IMR-90 (cell line): ENCODE results near the gene ST3GAL4. TPM values are rescaled to one million over a fixed set of nuclear protein-coding genes. Genes with fewer than 3 reads are reported as not detected.
A peak's percentile ranks its signal among the peaks of the same experiment; 100 is the strongest.

Experiments used
- ATAC-seq: fragments of 200-7000 bp; cut with Tn5 transposase; 2 replicates; pipeline ENCODE4 v1.9.1; 2020; ENCODE audit warnings: low read depth, mild to moderate bottlenecking, moderate library complexity
- BruUV-seq: library from RNA; stranded (reverse); fragments of 400-500 nt; replicated peaks from 2 replicates; lab custom pipeline; 2021; lab: Mats Ljungman, UMichigan
- CTCF ChIA-PET: fragments of 300-600 bp; formaldehyde crosslinking; extraction: SDS; loops from one replicate; lab custom pipeline; 2021; ENCODE audit warnings: antibody characterized with exemption; lab: Yijun Ruan, JAX
- POLR2A ChIA-PET: fragments of 300-600 bp; sonication (Branson Sonifier 250); formaldehyde crosslinking; loops from one replicate; lab custom pipeline; 2022; ENCODE audit warnings: antibody characterized with exemption; ENCODE audit not compliant: unreplicated experiment; lab: Charles Lee
- DNase-seq: peaks from one replicate; pipeline ENCODE4 v3.0.0; 2013
- H2AFZ ChIP-seq: replicated peaks from 2 replicates; pipeline ENCODE3; 2013; ENCODE audit warnings: low read length, mild to moderate bottlenecking; ENCODE audit not compliant: poor library complexity
- H2AK5ac ChIP-seq: 2 replicates; pipeline ENCODE4 v1.6.1; 2013; ENCODE audit warnings: low read depth, low read length, inconsistent platforms
- H2AK9ac ChIP-seq: replicated peaks from 2 replicates; pipeline ENCODE3; 2013; ENCODE audit warnings: mild to moderate bottlenecking, low read depth, low read length, moderate library complexity; ENCODE audit not compliant: poor library complexity
- H2BK120ac ChIP-seq: 2 replicates; pipeline ENCODE4 v1.6.1; 2013; ENCODE audit warnings: low read depth, low read length, inconsistent platforms
- H2BK15ac ChIP-seq: 3 replicates; pipeline ENCODE4 v1.6.1; 2013; ENCODE audit warnings: low read depth, low read length, inconsistent platforms
- H2BK20ac ChIP-seq: 2 replicates; pipeline ENCODE4 v1.6.1; 2013; ENCODE audit warnings: low read depth, mild to moderate bottlenecking, inconsistent platforms, low read length, moderate library complexity
- H2BK5ac ChIP-seq: 2 replicates; pipeline ENCODE4 v1.6.1; 2013; ENCODE audit warnings: mild to moderate bottlenecking, low read depth, low read length, inconsistent platforms; ENCODE audit not compliant: poor library complexity, severe bottlenecking
- H3K14ac ChIP-seq: replicated peaks from 2 replicates; pipeline ENCODE4 v1.6.1; 2013; ENCODE audit warnings: low read depth, low read length, inconsistent platforms
- H3K18ac ChIP-seq: 2 replicates; pipeline ENCODE4 v1.6.1; 2013; ENCODE audit warnings: low read depth, low read length, control low read depth
- H3K23ac ChIP-seq: 2 replicates; pipeline ENCODE4 v1.6.1; 2013; ENCODE audit warnings: low read depth, low read length, inconsistent platforms
- H3K27ac ChIP-seq: 2 replicates; pipeline ENCODE4 v1.5.1; 2013; ENCODE audit warnings: mild to moderate bottlenecking, control low read depth, low read length; ENCODE audit not compliant: insufficient read depth
- H3K27me3 ChIP-seq: 2 replicates; pipeline ENCODE4 v1.6.1; 2013; ENCODE audit warnings: low read length; ENCODE audit not compliant: control insufficient read depth, insufficient read depth
- H3K36me3 ChIP-seq: 2 replicates; pipeline ENCODE4 v1.6.1; 2013; ENCODE audit warnings: low read length, mixed read lengths; ENCODE audit not compliant: control insufficient read depth, insufficient read depth
- H3K4ac ChIP-seq: 2 replicates; pipeline ENCODE4 v1.6.1; 2013; ENCODE audit warnings: low read depth, low read length, inconsistent platforms
- H3K4me1 ChIP-seq: 2 replicates; pipeline ENCODE4 v1.6.1; 2013; ENCODE audit warnings: low read length, mixed read lengths; ENCODE audit not compliant: control insufficient read depth, insufficient read depth
- H3K4me2 ChIP-seq: 2 replicates; pipeline ENCODE4 v1.6.1; 2013; ENCODE audit warnings: low read depth, mild to moderate bottlenecking, control low read depth, low read length, moderate library complexity
- H3K4me3 ChIP-seq: 2 replicates; pipeline ENCODE4 v1.5.1; 2013; ENCODE audit warnings: low read depth, mild to moderate bottlenecking, control low read depth, low read length, moderate library complexity; ENCODE audit not compliant: insufficient read depth
- H3K56ac ChIP-seq: 2 replicates; pipeline ENCODE4 v1.6.1; 2013; ENCODE audit warnings: low read length, inconsistent platforms; ENCODE audit not compliant: insufficient read depth; ENCODE audit errors: extremely low read depth
- H3K79me1 ChIP-seq, 2 experiments: 2 replicates each; pipeline ENCODE4 v1.6.1; 2013; ENCODE audit warnings: low read length in 2 of 2, inconsistent platforms in 1 of 2, low read depth in 1 of 2
- H3K9ac ChIP-seq: 2 replicates; pipeline ENCODE4 v1.6.1; 2013; ENCODE audit warnings: low read depth, low read length, control low read depth
- H3K9me1 ChIP-seq: 2 replicates; pipeline ENCODE4 v1.6.1; 2013; ENCODE audit warnings: low read length, inconsistent platforms; ENCODE audit not compliant: insufficient read depth
- H3K9me3 ChIP-seq: 2 replicates; pipeline ENCODE4 v1.6.1; 2013; ENCODE audit warnings: low read length; ENCODE audit not compliant: control insufficient read depth, insufficient read depth
- H4K20me1 ChIP-seq: 2 replicates; pipeline ENCODE4 v1.6.1; 2013; ENCODE audit warnings: low read length, inconsistent platforms; ENCODE audit not compliant: insufficient read depth
- H4K5ac ChIP-seq: 2 replicates; pipeline ENCODE4 v1.6.1; 2013; ENCODE audit warnings: mild to moderate bottlenecking, low read depth, low read length, control low read depth
- H4K8ac ChIP-seq, 2 experiments: 2 replicates each; pipeline ENCODE4 v1.6.1; 2013; ENCODE audit warnings: low read depth in 2 of 2, low read length in 2 of 2, control low read depth in 1 of 2, inconsistent platforms in 1 of 2
- H4K91ac ChIP-seq: 2 replicates; pipeline ENCODE4 v1.6.1; 2013; ENCODE audit warnings: low read depth, low read length, inconsistent platforms; ENCODE audit not compliant: insufficient read depth
- BHLHE40 ChIP-seq: fragments of 150-350 bp; IDR thresholded peaks from 2 replicates; pipeline ENCODE4 v1.6.1; 2016; ENCODE audit warnings: mild to moderate bottlenecking, low read depth, low read length
- CEBPB ChIP-seq: IDR thresholded peaks from 2 replicates; pipeline ENCODE4 v1.6.1; 2012; ENCODE audit warnings: low read depth, low read length, improper control_type of control experiment
- CHD1 ChIP-seq: IDR thresholded peaks from 2 replicates; pipeline ENCODE4 v1.6.1; 2012; ENCODE audit warnings: low read depth, low read length, improper control_type of control experiment
- CTCF ChIP-seq: conservative IDR thresholded peaks from 2 replicates; pipeline ENCODE4 v1.5.1; 2012; ENCODE audit warnings: mild to moderate bottlenecking, low read depth, low read length, improper control_type of control experiment
- ELK1 ChIP-seq: fragments of 150-350 bp; IDR thresholded peaks from 2 replicates; pipeline ENCODE4 v1.6.1; 2016; ENCODE audit warnings: low read depth, mild to moderate bottlenecking, low read length, moderate library complexity, borderline replicate concordance
- FOS ChIP-seq: fragments of 150-350 bp; IDR thresholded peaks from 2 replicates; pipeline ENCODE4 v1.6.1; 2016; ENCODE audit warnings: low read depth, low read length
- MAFK ChIP-seq: IDR thresholded peaks from 2 replicates; pipeline ENCODE4 v1.6.1; 2012; ENCODE audit warnings: low read depth, low read length, improper control_type of control experiment
- MAZ ChIP-seq: IDR thresholded peaks from 2 replicates; pipeline ENCODE4 v1.6.1; 2012; ENCODE audit warnings: low read depth, mild to moderate bottlenecking, low read length, improper control_type of control experiment, moderate library complexity, borderline replicate concordance
- MXI1 ChIP-seq: IDR thresholded peaks from 2 replicates; pipeline ENCODE4 v1.6.1; 2012; ENCODE audit warnings: low read depth, mild to moderate bottlenecking, low read length, moderate library complexity, borderline replicate concordance
- NFE2L2 ChIP-seq: fragments of 150-350 bp; IDR thresholded peaks from 2 replicates; pipeline ENCODE4 v1.6.1; 2016; ENCODE audit warnings: low read depth, mild to moderate bottlenecking, low read length
- POLR2A ChIP-seq: IDR thresholded peaks from 2 replicates; pipeline ENCODE4 v1.6.1; 2012; ENCODE audit warnings: mild to moderate bottlenecking, low read depth, low read length
- RAD21 ChIP-seq: IDR thresholded peaks from 2 replicates; pipeline ENCODE4 v1.6.1; 2012; ENCODE audit warnings: low read length, improper control_type of control experiment
- RCOR1 ChIP-seq: IDR thresholded peaks from 2 replicates; pipeline ENCODE4 v1.6.1; 2012; ENCODE audit warnings: mild to moderate bottlenecking, low read length, improper control_type of control experiment; ENCODE audit not compliant: insufficient replicate concordance
- RFX5 ChIP-seq: IDR thresholded peaks from 2 replicates; pipeline ENCODE4 v1.8.0; 2012; ENCODE audit warnings: low read depth, mild to moderate bottlenecking, low read length, moderate library complexity
- SMC3 ChIP-seq: fragments of 150-350 bp; IDR thresholded peaks from 2 replicates; pipeline ENCODE4 v1.6.1; 2016; ENCODE audit warnings: low read depth, mild to moderate bottlenecking, antibody characterized with exemption, low read length, moderate library complexity
- USF2 ChIP-seq: fragments of 150-350 bp; IDR thresholded peaks from 2 replicates; pipeline ENCODE4 v1.6.1; 2017; ENCODE audit warnings: mild to moderate bottlenecking, antibody characterized with exemption, low read length, low read depth
- WGBS, 2 experiments: methylation state at CpG; one replicate each; pipeline versions ENCODE4 v1.1.5 to v1.1.7; 2013; ENCODE audit warnings: missing lambda C conversion rate in 2 of 2; ENCODE audit not compliant: insufficient read length in 1 of 2; ENCODE audit errors: extremely low coverage in 2 of 2; 5-methylcytosine and 5-hydroxymethylcytosine counted together
- dilution Hi-C: fragments of 300-500 bp; cut with HindIII; formaldehyde crosslinking; loops from one replicate; pipeline ENCODE4 v1.14.3; 2018; ENCODE audit warnings: low sequenced_read_pairs; ENCODE audit not compliant: unreplicated experiment
- in situ Hi-C: fragments of 300-500 bp; cut with MboI; formaldehyde crosslinking; loops from 3 replicates; pipeline ENCODE4 v1.14.3; 2019; ENCODE audit warnings: low sequenced_read_pairs, inconsistent platforms, mixed read lengths
- intact Hi-C: fragments of 100-400 bp; cut with micrococcal nuclease; formaldehyde crosslinking; loops from 2 replicates; pipeline ENCODE4 v1.10.0; 2022
- polyA plus RNA-seq, 3 experiments: library from polyadenylated mRNA; depleted of rRNA; stranded (reverse); fragments of >200 nt; gene quantifications; 2 replicates each; pipeline ENCODE4 v1.2.3, GENCODE V29; 2012; ENCODE audit warnings: low replicate concordance in 1 of 3
- total RNA-seq: library from RNA; depleted of rRNA; stranded (reverse); fragments of >200 nt; gene quantifications from 2 replicates; pipeline ENCODE4 v1.2.3, GENCODE V29; 2012

ST3GAL4 gene
- total and polyA plus RNA-seq, 2 of the 4 experiments (the other 2 are of a cell fraction) = 17.0 to 19.7 TPM

- ATAC-seq (no peak), DNase-seq (no peak)
- Histone ChIP-seq H2BK15ac (no peak overlapping the region), H2AK9ac (no peak overlapping the region), H3K56ac (no peak overlapping the region), H3K4me1 (peaks cover 2% of the 10 kb centered on the region; the same call in 1 of the 2 replicates), H2BK120ac (no peak overlapping the region), H3K27ac (no peak overlapping the region), H3K4ac (no peak overlapping the region), H2BK5ac (peak overlapping the region; percentile 69), H3K9me3 (no peaks in the 10 kb centered on the region), H3K14ac (no peak overlapping the region), H2AK5ac (no peak overlapping the region), H3K36me3 (no peaks in the 10 kb centered on the region), H4K91ac (no peak overlapping the region), H2AFZ (no peak overlapping the region), H3K9ac (no peak overlapping the region), H4K5ac (no peak overlapping the region), H3K79me1 (no peaks in the 10 kb centered on the region), H3K23ac (no peak overlapping the region), H3K27me3 (peaks cover 5% of the 10 kb centered on the region; the same call in 1 of the 2 replicates), H3K9me1 (no peaks in the 10 kb centered on the region), H2BK20ac (no peak overlapping the region), H3K4me3 (no peak overlapping the region), H4K20me1 (no peaks in the 10 kb centered on the region), H3K4me2 (no peak overlapping the region), H3K18ac (no peak overlapping the region), H4K8ac (no peak overlapping the region)
- in situ Hi-C loops = no loop called here
- intact Hi-C loops = no loop called here
- BruUV-seq = no TSS peak
- dilution Hi-C loops = no loop called here
- CTCF ChIA-PET = no interaction called here
- 84 to 100% methylated on average over 2 to 11 of the region's 20 CpGs for WGBS, 2 experiments
- TF ChIP-seq MAZ (no peak), POLR2A (no peak), USF2 (no peak), NFE2L2 (no peak), ELK1 (no peak), BHLHE40 (no peak), SMC3 (no peak), CEBPB (no peak), RCOR1 (no peak), CTCF (no peak), RAD21 (no peak), MAFK (no peak), CHD1 (no peak), MXI1 (no peak), FOS (no peak), RFX5 (no peak)
- POLR2A ChIA-PET = no interaction called here
Measured at GRCh38 chr11:126456783-126457542, 101.5 kb downstream of the ST3GAL4 start.
